C1 segment of cervical spinal cord (tissue), 14 donors: ENCODE data around the gene SERF2.
"Not testable (repeated sequence)": the region's sequence is repeated elsewhere in the genome, so short reads cannot be mapped to it uniquely, and the experiment has no call there.

Source experiments
- DNase-seq, 14 donors: peaks; one replicate each; lab custom pipeline; 2025; lab: John Stamatoyannopoulos, UW

SERF2 gene

GRCh38 chr15:43793647-43794046, 1.5 kb downstream of the SERF2 start:
- no peak for DNase-seq

DNA sequence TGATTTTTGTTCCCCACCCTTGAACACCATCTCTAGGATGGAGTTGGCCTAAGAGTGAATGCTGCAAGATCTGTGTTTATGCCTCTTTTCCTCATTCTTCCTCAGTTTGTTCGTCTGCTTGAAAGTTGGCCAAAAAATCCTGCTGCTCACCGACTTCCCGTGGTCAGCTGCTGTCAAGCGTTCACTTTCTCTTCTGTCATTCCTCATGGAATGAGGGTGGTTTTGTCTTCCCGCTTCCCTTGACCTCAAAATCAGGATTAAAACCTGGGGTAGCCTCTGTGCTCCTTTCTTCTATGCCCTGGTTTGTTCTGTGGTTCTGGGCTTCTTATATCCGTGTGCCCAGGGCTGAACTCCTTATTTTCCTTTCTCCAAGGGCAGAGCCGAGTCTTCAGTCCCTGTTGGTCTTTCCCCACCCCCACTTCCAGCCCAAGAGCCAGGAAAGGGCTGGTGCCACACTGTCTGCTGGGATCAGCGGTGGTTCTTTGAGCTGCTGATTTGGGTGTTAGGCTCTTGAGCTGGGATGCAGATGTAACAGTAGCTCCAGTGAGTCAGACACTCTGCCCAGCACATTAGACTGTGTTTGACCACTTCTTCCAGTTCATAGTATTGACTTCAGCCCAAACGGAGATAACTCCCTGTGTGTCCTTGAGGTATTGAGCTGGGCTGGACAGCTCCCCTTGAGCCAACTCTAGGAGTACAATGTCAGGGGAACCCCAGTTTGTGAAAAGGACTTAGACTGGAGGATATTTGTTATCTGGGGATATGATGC, 2.3 kb downstream of the SERF2 start:
- DNase-seq = no peak

- no peak for DNase-seq
Observed at GRCh38 chr15:43795197-43795596, 3.1 kb downstream of the SERF2 start.

DNA sequence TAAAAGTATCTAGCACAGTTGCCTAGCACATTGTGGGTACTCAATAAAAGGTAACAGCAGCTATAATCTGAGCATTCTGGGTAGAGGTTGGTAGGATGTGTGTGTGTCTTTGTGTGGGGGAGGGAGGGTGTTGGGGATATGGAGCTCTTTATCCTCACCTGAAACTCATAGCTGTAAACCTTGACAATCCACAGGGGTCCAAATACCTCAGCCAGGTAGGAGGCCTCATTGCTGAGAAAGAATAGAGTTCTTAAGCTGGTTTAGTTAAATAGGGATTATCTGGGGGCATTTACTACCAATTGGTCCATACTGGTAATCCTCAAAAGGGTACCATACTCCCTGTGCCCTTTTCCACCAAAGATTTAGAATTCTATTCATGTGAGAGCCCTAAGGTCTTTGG, 3.9 kb downstream of the SERF2 start:
- no peak for DNase-seq

DNA sequence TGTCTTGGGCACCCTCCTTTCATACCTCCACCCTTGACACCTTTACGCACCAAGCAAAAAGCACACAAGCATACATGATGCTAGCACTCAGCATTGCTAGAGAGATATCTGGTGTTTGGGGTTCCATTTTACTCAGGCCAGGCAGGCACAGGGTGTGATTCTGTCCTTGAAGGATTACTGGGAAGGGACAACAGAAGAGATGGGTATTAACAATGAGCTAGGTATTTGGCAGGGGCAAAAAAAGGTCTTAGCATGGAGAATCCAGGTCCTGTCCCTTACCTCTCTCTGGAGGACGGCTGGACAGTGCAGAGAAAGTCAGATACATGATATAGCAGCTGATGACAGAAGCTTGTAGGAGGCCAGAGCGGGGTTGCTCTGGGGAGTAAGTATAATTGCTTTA, 4.4 kb downstream of the SERF2 start:
- no peak for DNase-seq

GRCh38 chr15:43799209-43799944, 7.3 kb downstream of the SERF2 start:
- no peak for DNase-seq

DNA sequence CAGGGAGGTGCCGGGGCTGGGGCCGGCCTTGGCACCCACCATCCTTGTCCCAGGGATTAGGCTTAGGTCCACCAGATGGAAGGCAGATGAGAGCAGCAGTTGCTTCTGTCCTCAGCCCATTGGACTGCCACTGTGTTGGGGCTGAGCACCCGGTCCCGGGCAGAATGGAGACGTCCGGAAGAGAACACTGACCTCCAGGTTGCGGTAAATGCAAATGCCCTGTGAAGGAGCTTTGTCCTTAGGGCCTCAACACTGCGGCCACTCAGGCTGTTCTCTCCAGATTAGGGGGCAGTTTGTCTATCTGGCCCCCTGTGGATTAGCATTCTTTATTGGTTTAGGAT, 7.8 kb downstream of the SERF2 start, which contains the start of gene SERINC4:
TSS of gene SERINC4 (minus strand) at position 276 of the 341 bp plus-strand sequence. CDS start at position 42, 234 bp downstream.
- no peak for DNase-seq

- DNase-seq = peak; percentile 34 to 95 (median 88)
Observed at GRCh38 chr15:43800286-43801141, 8.4 kb downstream of the SERF2 start, which contains the start of gene HYPK. TSS of gene HYPK (plus strand) at chr15:43800599. CDS start at chr15:43800623, 24 bp downstream.

GRCh38 chr15:43802676-43803075, 10.6 kb downstream of the SERF2 start:
- DNase-seq = not testable (repeated sequence)

DNA sequence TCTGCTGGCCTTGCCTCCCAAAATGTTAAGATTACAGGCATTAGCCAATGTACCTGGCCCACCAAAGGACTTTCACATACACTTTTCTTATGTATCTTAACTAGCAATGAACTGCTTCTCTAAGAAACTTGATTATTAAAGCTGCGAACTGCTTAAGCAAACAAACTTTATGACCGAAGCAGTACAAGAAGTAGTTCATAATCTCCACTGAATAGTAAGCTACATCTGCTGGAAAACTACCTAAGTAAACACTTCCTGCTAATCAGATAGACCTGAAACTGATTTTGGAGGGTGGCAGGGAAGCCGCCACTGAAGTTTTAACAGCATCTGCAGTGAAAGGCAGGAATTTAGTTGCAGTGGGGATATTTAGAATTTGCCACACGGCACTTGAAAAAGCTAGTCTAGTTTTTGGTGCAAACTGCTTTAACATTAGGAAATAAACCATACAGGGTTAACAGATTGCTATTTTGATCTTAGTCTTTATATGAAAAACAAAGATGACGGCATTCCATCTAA, 16.4 kb downstream of the SERF2 start:
- DNase-seq = no peak

- DNase-seq = no peak
Observed at GRCh38 chr15:43808960-43809678, 17.0 kb downstream of the SERF2 start.

GRCh38 chr15:43815064-43815463, 22.9 kb downstream of the SERF2 start:
- not testable (repeated sequence) for DNase-seq

DNA sequence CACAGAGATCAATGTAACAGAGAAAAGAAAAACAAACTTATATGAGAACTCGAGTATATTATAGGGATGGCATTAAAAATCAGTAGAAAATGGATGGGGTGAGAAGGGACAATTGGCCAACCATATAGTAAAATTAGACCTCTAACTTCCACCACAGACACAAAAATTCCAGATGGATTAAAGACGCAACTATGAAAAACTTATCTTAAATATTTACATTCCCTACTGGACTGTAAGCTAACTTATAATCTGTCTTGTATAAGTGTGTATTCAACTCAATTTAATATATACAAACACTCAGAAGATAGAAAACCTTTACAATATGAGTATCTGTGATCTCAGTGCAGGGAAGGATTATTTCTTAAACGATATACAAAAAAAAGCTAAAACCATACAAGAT, 29.4 kb downstream of the SERF2 start:
- DNase-seq = no peak

DNA sequence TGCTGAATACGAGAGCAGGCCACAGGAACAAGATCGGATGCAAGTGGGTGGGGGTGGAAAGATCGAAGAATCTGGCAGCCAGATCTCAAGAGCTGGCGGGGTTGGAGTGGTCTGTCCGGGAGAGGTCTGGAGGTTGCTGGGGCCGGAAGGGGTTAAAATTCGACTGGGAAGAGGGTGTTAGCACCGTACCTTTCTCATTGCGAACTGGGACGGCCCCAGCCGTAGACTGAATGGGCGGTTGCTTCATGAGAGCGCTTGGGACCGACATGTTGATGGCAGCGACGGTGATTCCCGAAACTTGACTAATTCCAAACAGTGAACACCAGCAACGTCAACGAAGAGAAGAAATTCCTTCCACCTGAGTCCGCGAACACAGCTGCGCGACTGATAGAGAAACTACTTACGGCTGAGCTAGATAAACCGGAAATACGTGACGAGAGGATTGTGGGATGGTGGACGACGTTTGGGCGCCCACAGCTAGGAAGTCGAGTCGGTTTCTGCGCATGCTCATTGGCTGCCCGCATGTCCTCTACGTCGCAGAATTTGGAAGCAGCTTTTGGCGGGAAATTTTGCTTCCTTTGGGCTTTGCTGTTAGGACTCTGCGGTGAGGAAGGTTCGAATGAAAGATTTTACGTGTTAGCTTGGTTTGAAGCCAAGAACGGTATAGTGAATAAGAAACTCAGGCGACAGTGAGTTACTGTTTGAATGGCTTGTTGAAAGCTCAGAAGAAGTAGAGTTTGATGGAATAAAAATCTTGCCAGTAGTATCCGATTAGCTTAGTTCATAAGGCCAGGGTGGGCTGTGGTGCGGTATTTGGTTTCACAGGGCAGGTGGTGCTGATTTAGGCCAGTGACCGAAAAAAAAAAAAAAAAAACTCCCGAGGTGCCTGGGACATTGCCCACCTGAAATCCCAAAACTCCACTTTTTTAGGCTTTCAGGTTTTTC, 32.5 kb downstream of the SERF2 start, which contains the start of gene MFAP1:
TSS of gene MFAP1 (minus strand) at position 389 of the 945 bp plus-strand sequence. CDS start at position 268, 121 bp downstream.
- peak; percentile 25 to 93 (median 88) for DNase-seq

- not testable (repeated sequence) for DNase-seq
Observed at GRCh38 chr15:43825305-43825704, 33.2 kb downstream of the SERF2 start.

DNA sequence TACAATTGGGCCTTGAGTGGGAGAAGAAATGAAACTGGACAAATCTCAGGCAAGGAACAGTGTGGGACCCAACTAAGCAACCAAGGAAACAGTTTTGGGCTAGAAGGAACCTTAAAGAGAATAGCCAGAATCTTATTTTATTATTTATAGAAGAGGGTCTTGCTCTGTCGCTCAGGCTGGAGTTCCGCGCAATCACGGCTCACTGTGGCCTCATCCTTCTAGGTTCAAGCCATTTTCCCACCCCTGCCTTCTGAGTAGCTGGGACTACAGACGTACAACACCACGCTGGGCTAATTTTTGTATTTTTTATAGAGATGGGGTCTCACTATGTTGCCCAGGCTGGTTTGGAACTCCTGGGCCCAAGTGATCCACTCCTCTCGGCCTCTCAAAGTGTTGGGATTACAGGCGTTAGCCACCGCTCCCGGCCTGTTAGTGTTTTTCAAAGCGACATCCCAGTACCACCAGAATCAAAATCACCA, 33.9 kb downstream of the SERF2 start:
- DNase-seq = no peak

DNA sequence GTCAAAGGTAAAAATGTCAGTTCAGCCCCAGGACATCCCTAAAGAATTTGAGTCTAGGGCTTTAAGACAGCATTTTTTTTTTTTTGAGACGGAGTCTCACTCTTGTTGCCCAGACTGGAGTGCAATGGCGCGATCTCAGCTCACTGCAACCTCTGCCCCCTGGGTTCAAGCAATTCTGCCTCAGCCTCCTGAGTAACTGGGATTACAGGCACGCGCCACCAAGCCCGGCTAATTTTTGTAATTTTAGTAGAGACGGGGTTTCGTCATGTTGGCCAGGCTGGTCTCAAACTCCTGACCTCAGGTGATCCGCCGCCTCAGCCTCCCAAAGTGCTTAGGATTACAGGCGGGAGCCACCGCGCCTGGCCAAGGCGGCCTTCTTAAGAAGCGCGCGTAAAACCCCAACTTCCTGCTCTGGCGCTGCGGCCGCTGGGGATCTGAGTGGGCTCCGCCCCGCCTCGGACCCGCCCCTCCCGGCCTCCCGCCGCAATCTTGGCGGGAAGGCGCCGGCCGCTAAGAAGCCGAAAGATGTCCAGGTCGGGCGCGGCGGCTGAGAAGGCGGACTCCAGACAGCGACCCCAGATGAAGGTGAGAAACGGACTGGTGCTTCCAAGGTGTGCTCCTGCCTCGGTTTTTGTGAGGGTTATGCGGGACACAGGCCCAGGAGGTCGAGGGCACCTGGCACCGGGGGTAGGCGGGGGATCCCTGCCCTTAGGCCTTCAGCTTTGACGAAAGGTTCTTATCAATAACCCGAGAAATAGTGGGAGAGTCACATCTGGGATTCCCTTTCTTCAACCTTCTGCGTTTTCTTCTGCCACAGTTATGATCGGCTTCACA, 34.6 kb downstream of the SERF2 start, which contains the start of gene WDR76:
TSS of gene WDR76 (plus strand) at position 495 of the 834 bp plus-strand sequence. CDS start at position 526, 31 bp downstream.
- peak in 12 of 14 donors; percentile 5 to 67 (median 21) for DNase-seq

- DNase-seq = no peak
Observed at GRCh38 chr15:43828061-43828657, 36.0 kb downstream of the SERF2 start.
